PC-3 (cell line): Measurements from ENCODE around the gene PDLIM7.

Experiments used
- CTCF ChIP-seq: fragments of 300-600 bp; sonication (generic); conservative IDR thresholded peaks from 2 replicates; pipeline ENCODE4 v1.5.1; 2017; ENCODE audit warnings: antibody characterized with exemption, low read depth, mild to moderate bottlenecking, low read length
- EZH2 ChIP-seq: fragments of 300-600 bp; sonication (generic); IDR thresholded peaks from one replicate; pipeline ENCODE4 v1.6.1; 2017; ENCODE audit warnings: antibody characterized with exemption, mild to moderate bottlenecking, low read length; ENCODE audit not compliant: unreplicated experiment

- TF ChIP-seq EZH2 (no peak), CTCF (no peak)
These were observed 12.4 kb downstream of the PDLIM7 start for GRCh38 chr5:177484902-177485549.
